ENCODE data around the gene PSME1. TPM values are rescaled to one million over a fixed set of nuclear protein-coding genes. Genes with fewer than 3 reads are reported as not detected.

The PSME1 gene
- total and polyA plus RNA-seq, 2 of the 13 experiments (the other 11 are each of a cell fraction or from before 2014, with no cell fraction given): 159 to 608 TPM

- TF ChIP-seq, protein P1, sequence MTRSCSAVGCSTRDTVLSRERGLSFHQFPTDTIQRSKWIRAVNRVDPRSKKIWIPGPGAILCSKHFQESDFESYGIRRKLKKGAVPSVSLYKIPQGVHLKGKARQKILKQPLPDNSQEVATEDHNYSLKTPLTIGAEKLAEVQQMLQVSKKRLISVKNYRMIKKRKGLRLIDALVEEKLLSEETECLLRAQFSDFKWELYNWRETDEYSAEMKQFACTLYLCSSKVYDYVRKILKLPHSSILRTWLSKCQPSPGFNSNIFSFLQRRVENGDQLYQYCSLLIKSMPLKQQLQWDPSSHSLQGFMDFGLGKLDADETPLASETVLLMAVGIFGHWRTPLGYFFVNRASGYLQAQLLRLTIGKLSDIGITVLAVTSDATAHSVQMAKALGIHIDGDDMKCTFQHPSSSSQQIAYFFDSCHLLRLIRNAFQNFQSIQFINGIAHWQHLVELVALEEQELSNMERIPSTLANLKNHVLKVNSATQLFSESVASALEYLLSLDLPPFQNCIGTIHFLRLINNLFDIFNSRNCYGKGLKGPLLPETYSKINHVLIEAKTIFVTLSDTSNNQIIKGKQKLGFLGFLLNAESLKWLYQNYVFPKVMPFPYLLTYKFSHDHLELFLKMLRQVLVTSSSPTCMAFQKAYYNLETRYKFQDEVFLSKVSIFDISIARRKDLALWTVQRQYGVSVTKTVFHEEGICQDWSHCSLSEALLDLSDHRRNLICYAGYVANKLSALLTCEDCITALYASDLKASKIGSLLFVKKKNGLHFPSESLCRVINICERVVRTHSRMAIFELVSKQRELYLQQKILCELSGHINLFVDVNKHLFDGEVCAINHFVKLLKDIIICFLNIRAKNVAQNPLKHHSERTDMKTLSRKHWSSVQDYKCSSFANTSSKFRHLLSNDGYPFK (CRISPR knock-in tag; IDR thresholded peaks at IDR 0.05; ENCODE audit: borderline replicate concordance): peak; percentile 17; the same call in 1 of the 2 replicates
- no peak for TF ChIP-seq ZZZ3 (CRISPR knock-in tag; IDR thresholded peaks at IDR 0.05; ENCODE audit: borderline replicate concordance)
- TF ChIP-seq ZNF737 (CRISPR knock-in tag; IDR thresholded peaks at IDR 0.05; ENCODE audit: borderline replicate concordance): no peak
- peak; percentile 24 for TF ChIP-seq TEAD3 (CRISPR knock-in tag; optimal IDR thresholded peaks at IDR 0.05; ENCODE audit: borderline replicate concordance)
- TF ChIP-seq ZNF136 (CRISPR knock-in tag; IDR thresholded peaks at IDR 0.05; ENCODE audit: low read depth): no peak
- TF ChIP-seq AGO2 (optimal IDR thresholded peaks at IDR 0.05; ENCODE audit: low read depth, low read length): peak; percentile 86
- peak; percentile 33 for TF ChIP-seq PTBP1 (IDR thresholded peaks at IDR 0.05; ENCODE audit: low read depth, low read length, poor library complexity, severe bottlenecking)
- TF ChIP-seq, protein P2, sequence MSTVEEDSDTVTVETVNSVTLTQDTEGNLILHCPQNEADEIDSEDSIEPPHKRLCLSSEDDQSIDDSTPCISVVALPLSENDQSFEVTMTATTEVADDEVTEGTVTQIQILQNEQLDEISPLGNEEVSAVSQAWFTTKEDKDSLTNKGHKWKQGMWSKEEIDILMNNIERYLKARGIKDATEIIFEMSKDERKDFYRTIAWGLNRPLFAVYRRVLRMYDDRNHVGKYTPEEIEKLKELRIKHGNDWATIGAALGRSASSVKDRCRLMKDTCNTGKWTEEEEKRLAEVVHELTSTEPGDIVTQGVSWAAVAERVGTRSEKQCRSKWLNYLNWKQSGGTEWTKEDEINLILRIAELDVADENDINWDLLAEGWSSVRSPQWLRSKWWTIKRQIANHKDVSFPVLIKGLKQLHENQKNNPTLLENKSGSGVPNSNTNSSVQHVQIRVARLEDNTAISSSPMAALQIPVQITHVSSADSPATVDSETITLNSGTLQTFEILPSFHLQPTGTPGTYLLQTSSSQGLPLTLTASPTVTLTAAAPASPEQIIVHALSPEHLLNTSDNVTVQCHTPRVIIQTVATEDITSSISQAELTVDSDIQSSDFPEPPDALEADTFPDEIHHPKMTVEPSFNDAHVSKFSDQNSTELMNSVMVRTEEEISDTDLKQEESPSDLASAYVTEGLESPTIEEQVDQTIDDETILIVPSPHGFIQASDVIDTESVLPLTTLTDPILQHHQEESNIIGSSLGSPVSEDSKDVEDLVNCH (CRISPR knock-in tag; IDR thresholded peaks at IDR 0.05): no peak
- TF ChIP-seq ZNF562 (CRISPR knock-in tag; IDR thresholded peaks at IDR 0.05; ENCODE audit: borderline replicate concordance): no peak
- TF ChIP-seq ERF (CRISPR knock-in tag; IDR thresholded peaks at IDR 0.05): no peak
- TF ChIP-seq PCBP1 (IDR thresholded peaks at IDR 0.05; ENCODE audit: borderline replicate concordance, low read depth, low read length): no peak
- peak; percentile 29; the same call in 1 of the 2 replicates for TF ChIP-seq ZFY (CRISPR knock-in tag; IDR thresholded peaks at IDR 0.05)
- TF ChIP-seq MTF2 (CRISPR knock-in tag; IDR thresholded peaks at IDR 0.05; ENCODE audit: borderline replicate concordance): no peak
- TF ChIP-seq, protein P3, sequence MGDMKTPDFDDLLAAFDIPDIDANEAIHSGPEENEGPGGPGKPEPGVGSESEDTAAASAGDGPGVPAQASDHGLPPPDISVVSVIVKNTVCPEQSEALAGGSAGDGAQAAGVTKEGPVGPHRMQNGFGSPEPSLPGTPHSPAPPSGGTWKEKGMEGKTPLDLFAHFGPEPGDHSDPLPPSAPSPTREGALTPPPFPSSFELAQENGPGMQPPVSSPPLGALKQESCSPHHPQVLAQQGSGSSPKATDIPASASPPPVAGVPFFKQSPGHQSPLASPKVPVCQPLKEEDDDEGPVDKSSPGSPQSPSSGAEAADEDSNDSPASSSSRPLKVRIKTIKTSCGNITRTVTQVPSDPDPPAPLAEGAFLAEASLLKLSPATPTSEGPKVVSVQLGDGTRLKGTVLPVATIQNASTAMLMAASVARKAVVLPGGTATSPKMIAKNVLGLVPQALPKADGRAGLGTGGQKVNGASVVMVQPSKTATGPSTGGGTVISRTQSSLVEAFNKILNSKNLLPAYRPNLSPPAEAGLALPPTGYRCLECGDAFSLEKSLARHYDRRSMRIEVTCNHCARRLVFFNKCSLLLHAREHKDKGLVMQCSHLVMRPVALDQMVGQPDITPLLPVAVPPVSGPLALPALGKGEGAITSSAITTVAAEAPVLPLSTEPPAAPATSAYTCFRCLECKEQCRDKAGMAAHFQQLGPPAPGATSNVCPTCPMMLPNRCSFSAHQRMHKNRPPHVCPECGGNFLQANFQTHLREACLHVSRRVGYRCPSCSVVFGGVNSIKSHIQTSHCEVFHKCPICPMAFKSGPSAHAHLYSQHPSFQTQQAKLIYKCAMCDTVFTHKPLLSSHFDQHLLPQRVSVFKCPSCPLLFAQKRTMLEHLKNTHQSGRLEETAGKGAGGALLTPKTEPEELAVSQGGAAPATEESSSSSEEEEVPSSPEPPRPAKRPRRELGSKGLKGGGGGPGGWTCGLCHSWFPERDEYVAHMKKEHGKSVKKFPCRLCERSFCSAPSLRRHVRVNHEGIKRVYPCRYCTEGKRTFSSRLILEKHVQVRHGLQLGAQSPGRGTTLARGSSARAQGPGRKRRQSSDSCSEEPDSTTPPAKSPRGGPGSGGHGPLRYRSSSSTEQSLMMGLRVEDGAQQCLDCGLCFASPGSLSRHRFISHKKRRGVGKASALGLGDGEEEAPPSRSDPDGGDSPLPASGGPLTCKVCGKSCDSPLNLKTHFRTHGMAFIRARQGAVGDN (CRISPR knock-in tag; IDR thresholded peaks at IDR 0.05): peak; percentile 72
- TF ChIP-seq ZNF782 (CRISPR knock-in tag; IDR thresholded peaks at IDR 0.05; ENCODE audit: borderline replicate concordance): 0 out of 2 replicates have a peak, but pooled peaks have one; percentile 29
- TF ChIP-seq SRF (IDR thresholded peaks at IDR 0.05; ENCODE audit: low read depth, low read length): no peak
- TF ChIP-seq ZNF713 (CRISPR knock-in tag; IDR thresholded peaks at IDR 0.05): no peak
- no peak for TF ChIP-seq BHLHE40 (IDR thresholded peaks at IDR 0.05; ENCODE audit: low read length)
- no peak for TF ChIP-seq ZNF124 (CRISPR knock-in tag; IDR thresholded peaks at IDR 0.05)
- peak; percentile 35; the same call in 1 of the 2 replicates for TF ChIP-seq RARA (CRISPR knock-in tag; IDR thresholded peaks at IDR 0.05)
Measured at GRCh38 chr14:24138396-24139271, 2.6 kb downstream of the PSME1 start (continued).

All from HepG2 (cell line).